Iris pigment epithelial cell (primary cell): ENCODE data around the gene NFATC2.

Source experiments
- DNase-seq: peaks from one replicate; pipeline ENCODE4 v3.0.0-alpha.2; 2011; ENCODE audit warnings: low read depth

NFATC2 gene

GRCh38 chr20:51429696-51430095, 112.8 kb downstream of the NFATC2 start:
- DNase-seq, result no peak

GRCh38 chr20:51429144-51429482, 113.4 kb downstream of the NFATC2 start:
- no peak for DNase-seq

GRCh38 chr20:51428401-51429143, 113.9 kb downstream of the NFATC2 start:
- peak; percentile 52 for DNase-seq

GRCh38 chr20:51427651-51428291, 114.7 kb downstream of the NFATC2 start:
- DNase-seq, result no peak

- DNase-seq, result no peak
Observed at GRCh38 chr20:51426718-51427650, 115.5 kb downstream of the NFATC2 start.

GRCh38 chr20:51425347-51426106, 117.0 kb downstream of the NFATC2 start:
- DNase-seq, result no peak

- DNase-seq, result no peak
Observed at GRCh38 chr20:51424270-51425117, 118.0 kb downstream of the NFATC2 start.

GRCh38 chr20:51423810-51424209, 118.7 kb downstream of the NFATC2 start:
- no peak for DNase-seq

- no peak for DNase-seq
Observed at GRCh38 chr20:51423290-51423667, 119.2 kb downstream of the NFATC2 start.

- DNase-seq, result no peak
Observed at GRCh38 chr20:51422514-51423289, 119.8 kb downstream of the NFATC2 start.

GRCh38 chr20:51420805-51421204, 121.7 kb downstream of the NFATC2 start:
- DNase-seq, result no peak

GRCh38 chr20:51420111-51420510, 122.4 kb downstream of the NFATC2 start:
- peak; percentile 79 for DNase-seq

- DNase-seq, result no peak
Observed at GRCh38 chr20:51419646-51420045, 122.9 kb downstream of the NFATC2 start.

- no peak for DNase-seq
Observed at GRCh38 chr20:51419231-51419630, 123.3 kb downstream of the NFATC2 start.

GRCh38 chr20:51418137-51418529, 124.4 kb downstream of the NFATC2 start:
- no peak for DNase-seq

- no peak for DNase-seq
Observed at GRCh38 chr20:51417250-51418136, 125.0 kb downstream of the NFATC2 start.

GRCh38 chr20:51416532-51417249, 125.8 kb downstream of the NFATC2 start:
- no peak for DNase-seq

GRCh38 chr20:51413857-51414256, 128.7 kb downstream of the NFATC2 start:
- no peak for DNase-seq
